ENCODE measurements around the gene TMBIM4. TPM values are rescaled to one million over a fixed set of nuclear protein-coding genes. Genes with fewer than 3 reads are reported as not detected.

TMBIM4 gene
- total RNA-seq, 2 donors from 2014 or later: 114 to 161 TPM

GRCh38 chr12:66113471-66113870 is 56.3 kb downstream of the TMBIM4 start:
- H3K4me1 ChIP-seq (ENCODE audit: control insufficient read depth in 1 of 2, low read depth in 2 of 2): no peaks in the 10 kb centered on the region
- H3K27me3 ChIP-seq (replicated peaks; ENCODE audit: insufficient read depth): no peaks in the 10 kb centered on the region
- no peak overlapping the region for H3K4me3 ChIP-seq
- H3K36me3 ChIP-seq: no peaks in the 10 kb centered on the region
- DNase-seq (ENCODE audit: low spot score): no peak
- no peak for ATAC-seq (ENCODE audit: insufficient number of reproducible peaks, low FRiP score, low read depth)
- no peaks in the 10 kb centered on the region for H3K9me3 ChIP-seq
- no peak overlapping the region for H3K27ac ChIP-seq
- TF ChIP-seq CTCF (IDR thresholded peaks at IDR 0.05): no peak

GRCh38 chr12:66111605-66112004 is 58.2 kb downstream of the TMBIM4 start:
- no peak overlapping the region for H3K4me3 ChIP-seq
- ATAC-seq (ENCODE audit: insufficient number of reproducible peaks, low FRiP score, low read depth) (no peak), DNase-seq (ENCODE audit: low spot score) (no peak)
- no peaks in the 10 kb centered on the region for H3K4me1 ChIP-seq (ENCODE audit: control insufficient read depth in 1 of 2, low read depth in 2 of 2)
- no peaks in the 10 kb centered on the region for H3K27me3 ChIP-seq (replicated peaks; ENCODE audit: insufficient read depth)
- TF ChIP-seq CTCF (IDR thresholded peaks at IDR 0.05): no peak
- H3K27ac ChIP-seq: no peak overlapping the region
- H3K36me3 ChIP-seq: no peaks in the 10 kb centered on the region
- H3K9me3 ChIP-seq: no peaks in the 10 kb centered on the region

- DNase-seq (ENCODE audit: low spot score) (no peak), ATAC-seq (ENCODE audit: insufficient number of reproducible peaks, low FRiP score, low read depth) (no peak)
- H3K27ac ChIP-seq: no peak overlapping the region
- no peaks in the 10 kb centered on the region for H3K27me3 ChIP-seq (replicated peaks; ENCODE audit: insufficient read depth)
- H3K4me1 ChIP-seq (ENCODE audit: control insufficient read depth in 1 of 2, low read depth in 2 of 2): no peaks in the 10 kb centered on the region
- no peak for TF ChIP-seq CTCF (IDR thresholded peaks at IDR 0.05)
- no peak overlapping the region for H3K4me3 ChIP-seq
- H3K9me3 ChIP-seq: no peaks in the 10 kb centered on the region
- no peaks in the 10 kb centered on the region for H3K36me3 ChIP-seq
Observed at GRCh38 chr12:66109056-66109455, 60.7 kb downstream of the TMBIM4 start.

- H3K36me3 ChIP-seq: no peaks in the 10 kb centered on the region
- no peak for ATAC-seq (ENCODE audit: insufficient number of reproducible peaks, low FRiP score, low read depth)
- no peak for DNase-seq (ENCODE audit: low spot score)
Observed at GRCh38 chr12:66108386-66108785, 61.4 kb downstream of the TMBIM4 start.

GRCh38 chr12:66107451-66107915 is 62.3 kb downstream of the TMBIM4 start:
- Histone ChIP-seq H3K27ac (no peak overlapping the region), H3K27me3 (replicated peaks; ENCODE audit: insufficient read depth) (no peaks in the 10 kb centered on the region), H3K4me3 (no peak overlapping the region), H3K4me1 (ENCODE audit: control insufficient read depth in 1 of 2, low read depth in 2 of 2) (no peaks in the 10 kb centered on the region), H3K36me3 (no peaks in the 10 kb centered on the region), H3K9me3 (no peaks in the 10 kb centered on the region)
- DNase-seq (ENCODE audit: low spot score) (peak; percentile 69), ATAC-seq (ENCODE audit: insufficient number of reproducible peaks, low FRiP score, low read depth) (peak; percentile 91)
- TF ChIP-seq CTCF (IDR thresholded peaks at IDR 0.05): peak; percentile 84

More at GRCh38 chr12:66108386-66108785, 61.4 kb downstream of the TMBIM4 start:
- Histone ChIP-seq H3K27me3 (replicated peaks; ENCODE audit: insufficient read depth) (no peaks in the 10 kb centered on the region), H3K4me3 (no peak overlapping the region), H3K9me3 (no peaks in the 10 kb centered on the region), H3K4me1 (ENCODE audit: control insufficient read depth in 1 of 2, low read depth in 2 of 2) (no peaks in the 10 kb centered on the region), H3K27ac (no peak overlapping the region)
- no peak for TF ChIP-seq CTCF (IDR thresholded peaks at IDR 0.05)
